Measurements from ENCODE around the gene TCIRG1. TPM values are rescaled to one million over a fixed set of nuclear protein-coding genes. Genes with fewer than 3 reads are reported as not detected.

TCIRG1 gene
- total RNA-seq, 4 donors from 2014 or later, result 13.4 to 24.5 (median 14.1) TPM

GRCh38 chr11:68016904-68017817, 21.7 kb upstream of the TCIRG1 start:
- in situ Hi-C loops (cut with MboI; ENCODE audit: low sequenced_read_pairs in 4 of 4), result no loop called here
- Histone ChIP-seq H3K4me3 (no peak overlapping the region), H3K36me3 (no peaks in the 10 kb centered on the region), H3K27ac (no peak overlapping the region), H3K27me3 (no peaks in the 10 kb centered on the region), H3K9me3 (no peaks in the 10 kb centered on the region), H3K4me1 (no peaks in the 10 kb centered on the region)
- ATAC-seq (no peak), DNase-seq (no peak)
- intact Hi-C loops (cut with DNase I; ENCODE audit: low total_unique reads), result no loop called here
- TF ChIP-seq CTCF (IDR thresholded peaks at IDR 0.05 in 4 of 5, conservative IDR thresholded peaks at IDR 0.05 in 1 of 5), result no peak
- no peak for TF ChIP-seq POLR2A (IDR thresholded peaks at IDR 0.05)

GRCh38 chr11:68017980-68018729, 20.7 kb upstream of the TCIRG1 start:
- H3K4me1 ChIP-seq, result no peaks in the 10 kb centered on the region
- no peak overlapping the region for H3K27ac ChIP-seq
- H3K4me3 ChIP-seq, result no peak overlapping the region
- in situ Hi-C loops (cut with MboI; ENCODE audit: low sequenced_read_pairs in 4 of 4) (no loop called here), intact Hi-C loops (cut with DNase I; ENCODE audit: low total_unique reads) (no loop called here)
- no peak for DNase-seq
- no peaks in the 10 kb centered on the region for H3K9me3 ChIP-seq
- H3K27me3 ChIP-seq, result no peaks in the 10 kb centered on the region
- no peaks in the 10 kb centered on the region for H3K36me3 ChIP-seq
- TF ChIP-seq CTCF (IDR thresholded peaks at IDR 0.05 in 4 of 5, conservative IDR thresholded peaks at IDR 0.05 in 1 of 5), result no peak
- TF ChIP-seq POLR2A (IDR thresholded peaks at IDR 0.05), result no peak
- no peak for ATAC-seq

GRCh38 chr11:68018730-68019190, 20.1 kb upstream of the TCIRG1 start:
- Histone ChIP-seq H3K36me3 (no peaks in the 10 kb centered on the region), H3K4me3 (no peak overlapping the region), H3K9me3 (no peaks in the 10 kb centered on the region), H3K4me1 (no peaks in the 10 kb centered on the region), H3K27me3 (no peaks in the 10 kb centered on the region), H3K27ac (no peak overlapping the region)
- no peak for DNase-seq
- no peak for ATAC-seq
- in situ Hi-C loops (cut with MboI; ENCODE audit: low sequenced_read_pairs in 4 of 4) (no loop called here), intact Hi-C loops (cut with DNase I; ENCODE audit: low total_unique reads) (no loop called here)
- TF ChIP-seq CTCF (IDR thresholded peaks at IDR 0.05 in 4 of 5, conservative IDR thresholded peaks at IDR 0.05 in 1 of 5) (no peak), POLR2A (IDR thresholded peaks at IDR 0.05) (no peak)

- Histone ChIP-seq H3K36me3 (no peaks in the 10 kb centered on the region), H3K4me1 (no peaks in the 10 kb centered on the region), H3K9me3 (no peaks in the 10 kb centered on the region), H3K4me3 (no peak overlapping the region), H3K27ac (no peak overlapping the region), H3K27me3 (no peaks in the 10 kb centered on the region)
- intact Hi-C loops (cut with DNase I; ENCODE audit: low total_unique reads), result no loop called here
- TF ChIP-seq CTCF (IDR thresholded peaks at IDR 0.05 in 4 of 5, conservative IDR thresholded peaks at IDR 0.05 in 1 of 5) (no peak), POLR2A (IDR thresholded peaks at IDR 0.05) (no peak)
- ATAC-seq, result no peak
- in situ Hi-C loops (cut with MboI; ENCODE audit: low sequenced_read_pairs in 4 of 4), result no loop called here
- DNase-seq, result no peak
These were observed 19.3 kb upstream of the TCIRG1 start for GRCh38 chr11:68019486-68019885.
